ENCODE measurements around the gene ANKRD66.
"Not testable (repeated sequence)": the region's sequence is repeated elsewhere in the genome, so short reads cannot be mapped to it uniquely, and the experiment has no call there.

ANKRD66 gene

GRCh38 chr6:46760925-46761324, 14.2 kb downstream of the ANKRD66 start:
- no peak for TF ChIP-seq SPI1 (IDR thresholded peaks at IDR 0.05; ENCODE audit: borderline replicate concordance, low read depth)
- no peak for TF ChIP-seq POLR2AphosphoS5 (IDR thresholded peaks at IDR 0.05; ENCODE audit: low read depth)
- Histone ChIP-seq H3K27ac (replicated peaks) (no peak overlapping the region; the same call in 1 of the 2 replicates), H3K4me3 (replicated peaks; ENCODE audit: insufficient read depth, low read length) (no peak overlapping the region), H3K27me3 (ENCODE audit: insufficient read depth, poor library complexity, severe bottlenecking) (no peaks in the 10 kb centered on the region)
- DNase-seq (ENCODE audit: low read depth in 1 of 2, low spot score in 1 of 2): peak in 1 of 2 experiments; percentile 42

GRCh38 chr6:46763466-46763865, 16.7 kb downstream of the ANKRD66 start:
- no peak overlapping the region for H3K27ac ChIP-seq (replicated peaks)
- no peak for DNase-seq (ENCODE audit: low read depth in 1 of 2, low spot score in 1 of 2)
- H3K4me3 ChIP-seq (replicated peaks; ENCODE audit: insufficient read depth, low read length): no peak overlapping the region
- TF ChIP-seq CTCF (IDR thresholded peaks at IDR 0.05; ENCODE audit: insufficient read depth, low read length) (no peak), GABPA (IDR thresholded peaks at IDR 0.05; ENCODE audit: low read depth) (no peak), POLR2AphosphoS5 (IDR thresholded peaks at IDR 0.05; ENCODE audit: low read depth) (no peak), SPI1 (IDR thresholded peaks at IDR 0.05; ENCODE audit: borderline replicate concordance, low read depth) (no peak)
- TF ChIP-seq, protein P1, sequence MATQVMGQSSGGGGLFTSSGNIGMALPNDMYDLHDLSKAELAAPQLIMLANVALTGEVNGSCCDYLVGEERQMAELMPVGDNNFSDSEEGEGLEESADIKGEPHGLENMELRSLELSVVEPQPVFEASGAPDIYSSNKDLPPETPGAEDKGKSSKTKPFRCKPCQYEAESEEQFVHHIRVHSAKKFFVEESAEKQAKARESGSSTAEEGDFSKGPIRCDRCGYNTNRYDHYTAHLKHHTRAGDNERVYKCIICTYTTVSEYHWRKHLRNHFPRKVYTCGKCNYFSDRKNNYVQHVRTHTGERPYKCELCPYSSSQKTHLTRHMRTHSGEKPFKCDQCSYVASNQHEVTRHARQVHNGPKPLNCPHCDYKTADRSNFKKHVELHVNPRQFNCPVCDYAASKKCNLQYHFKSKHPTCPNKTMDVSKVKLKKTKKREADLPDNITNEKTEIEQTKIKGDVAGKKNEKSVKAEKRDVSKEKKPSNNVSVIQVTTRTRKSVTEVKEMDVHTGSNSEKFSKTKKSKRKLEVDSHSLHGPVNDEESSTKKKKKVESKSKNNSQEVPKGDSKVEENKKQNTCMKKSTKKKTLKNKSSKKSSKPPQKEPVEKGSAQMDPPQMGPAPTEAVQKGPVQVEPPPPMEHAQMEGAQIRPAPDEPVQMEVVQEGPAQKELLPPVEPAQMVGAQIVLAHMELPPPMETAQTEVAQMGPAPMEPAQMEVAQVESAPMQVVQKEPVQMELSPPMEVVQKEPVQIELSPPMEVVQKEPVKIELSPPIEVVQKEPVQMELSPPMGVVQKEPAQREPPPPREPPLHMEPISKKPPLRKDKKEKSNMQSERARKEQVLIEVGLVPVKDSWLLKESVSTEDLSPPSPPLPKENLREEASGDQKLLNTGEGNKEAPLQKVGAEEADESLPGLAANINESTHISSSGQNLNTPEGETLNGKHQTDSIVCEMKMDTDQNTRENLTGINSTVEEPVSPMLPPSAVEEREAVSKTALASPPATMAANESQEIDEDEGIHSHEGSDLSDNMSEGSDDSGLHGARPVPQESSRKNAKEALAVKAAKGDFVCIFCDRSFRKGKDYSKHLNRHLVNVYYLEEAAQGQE (IDR thresholded peaks at IDR 0.05; ENCODE audit: insufficient replicate concordance, low read depth): no peak
- H3K27me3 ChIP-seq (ENCODE audit: insufficient read depth, poor library complexity, severe bottlenecking): no peaks in the 10 kb centered on the region

DNA sequence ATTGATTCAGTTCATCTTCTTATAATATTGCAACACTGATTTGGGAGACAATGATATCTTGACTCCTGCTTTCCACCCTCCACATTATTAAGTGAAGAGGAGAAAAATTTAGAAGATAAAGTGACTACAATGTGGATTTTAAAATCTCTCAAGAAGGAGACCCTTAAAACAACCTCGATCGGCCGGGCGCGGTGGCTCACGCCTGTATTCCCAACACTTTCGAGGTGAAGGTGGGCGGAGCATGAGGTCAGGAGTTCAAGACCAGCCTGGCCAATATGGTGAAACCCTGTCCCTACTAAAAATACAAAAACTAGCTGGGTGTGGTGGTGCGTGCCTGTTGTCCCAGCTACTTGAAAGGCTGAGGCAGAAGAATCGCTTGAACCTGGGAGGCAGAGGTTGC, 17.5 kb downstream of the ANKRD66 start:
- not testable (repeated sequence) for H3K27ac ChIP-seq (replicated peaks); DNase-seq (ENCODE audit: low read depth in 1 of 2, low spot score in 1 of 2); H3K4me3 ChIP-seq (replicated peaks; ENCODE audit: insufficient read depth, low read length); H3K27me3 ChIP-seq (ENCODE audit: insufficient read depth, poor library complexity, severe bottlenecking)

- no peak for DNase-seq (ENCODE audit: low read depth in 1 of 2, low spot score in 1 of 2)
- TF ChIP-seq POLR2AphosphoS5 (IDR thresholded peaks at IDR 0.05; ENCODE audit: low read depth): no peak
- TF ChIP-seq, protein P1 (IDR thresholded peaks at IDR 0.05; ENCODE audit: insufficient replicate concordance, low read depth): no peak
- TF ChIP-seq CTCF (IDR thresholded peaks at IDR 0.05; ENCODE audit: insufficient read depth, low read length): no peak
- no peak for TF ChIP-seq GABPA (IDR thresholded peaks at IDR 0.05; ENCODE audit: low read depth)
- Histone ChIP-seq H3K27ac (replicated peaks) (no peak overlapping the region), H3K4me3 (replicated peaks; ENCODE audit: insufficient read depth, low read length) (no peak overlapping the region), H3K27me3 (ENCODE audit: insufficient read depth, poor library complexity, severe bottlenecking) (no peaks in the 10 kb centered on the region)
Observed at GRCh38 chr6:46764961-46765360, 18.2 kb downstream of the ANKRD66 start.

DNA sequence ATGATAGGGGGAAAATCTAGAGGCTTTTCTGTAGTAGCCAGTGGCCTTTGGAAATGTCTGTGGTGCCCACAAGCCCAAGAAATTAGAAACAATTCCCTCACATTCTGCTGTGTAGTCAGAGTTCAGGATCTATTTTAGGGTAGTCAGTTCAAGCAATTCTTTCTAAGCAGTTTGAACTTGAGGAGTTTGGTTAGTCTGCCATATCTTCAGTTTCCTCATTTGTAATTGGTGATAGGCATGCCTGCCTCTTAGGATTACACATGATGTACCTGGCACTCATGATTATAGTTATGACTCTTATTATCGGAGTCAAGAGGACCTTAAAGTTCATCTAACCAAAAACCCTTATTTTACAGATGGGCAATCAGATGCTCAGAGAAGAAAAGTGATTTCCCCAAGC, 25.3 kb downstream of the ANKRD66 start:
- TF ChIP-seq SPI1 (IDR thresholded peaks at IDR 0.05; ENCODE audit: borderline replicate concordance, low read depth) (no peak), GABPA (IDR thresholded peaks at IDR 0.05; ENCODE audit: low read depth) (no peak), POLR2AphosphoS5 (IDR thresholded peaks at IDR 0.05; ENCODE audit: low read depth) (no peak), CTCF (IDR thresholded peaks at IDR 0.05; ENCODE audit: insufficient read depth, low read length) (no peak)
- TF ChIP-seq, protein P1 (IDR thresholded peaks at IDR 0.05; ENCODE audit: insufficient replicate concordance, low read depth): no peak
- Histone ChIP-seq H3K4me3 (replicated peaks; ENCODE audit: insufficient read depth, low read length) (no peak overlapping the region), H3K27ac (replicated peaks) (peak overlapping the region; percentile 76), H3K27me3 (ENCODE audit: insufficient read depth, poor library complexity, severe bottlenecking) (no peaks in the 10 kb centered on the region)
- no peak for DNase-seq (ENCODE audit: low read depth in 1 of 2, low spot score in 1 of 2)
